LoVo (cell line): Measurements from ENCODE around the gene ZNF324.
"Not testable (repeated sequence)": the region's sequence is repeated elsewhere in the genome, so short reads cannot be mapped to it uniquely, and the experiment has no call there.

Experiments used
- DNase-seq: peaks from one replicate; pipeline ENCODE4 v3.0.0-alpha.2; 2016; ENCODE audit warnings: low spot score

The ZNF324 gene

GRCh38 chr19:58500242-58500641 is 33.4 kb downstream of the ZNF324 start:
- DNase-seq, result no peak

GRCh38 chr19:58507602-58508223 is 40.8 kb downstream of the ZNF324 start:
- DNase-seq, result not testable (repeated sequence)

GRCh38 chr19:58509731-58510083 is 42.8 kb downstream of the ZNF324 start:
- no peak for DNase-seq

- no peak for DNase-seq
These were observed 43.4 kb downstream of the ZNF324 start for GRCh38 chr19:58510084-58510862.

GRCh38 chr19:58511353-58512208 is 44.7 kb downstream of the ZNF324 start, which contains the start of gene SLC27A5:
Gene SLC27A5 (minus strand): TSS chr19:58511992. CDS start chr19:58511955, 37 bp downstream.
- no peak for DNase-seq

GRCh38 chr19:58513213-58513693 is 46.4 kb downstream of the ZNF324 start:
- DNase-seq, result no peak

- DNase-seq, result peak; percentile 90
These were observed 47.0 kb downstream of the ZNF324 start for GRCh38 chr19:58513694-58514563.

- DNase-seq, result no peak
These were observed 47.7 kb downstream of the ZNF324 start for GRCh38 chr19:58514564-58515022.

- no peak for DNase-seq
These were observed 48.4 kb downstream of the ZNF324 start for GRCh38 chr19:58515259-58515658.

GRCh38 chr19:58516246-58516836 is 49.5 kb downstream of the ZNF324 start:
- DNase-seq, result no peak

GRCh38 chr19:58516964-58517833 is 50.3 kb downstream of the ZNF324 start:
- no peak for DNase-seq

GRCh38 chr19:58518256-58519086 is 51.6 kb downstream of the ZNF324 start:
- no peak for DNase-seq

- DNase-seq, result peak; percentile 65
These were observed 52.1 kb downstream of the ZNF324 start for GRCh38 chr19:58519087-58519354.

GRCh38 chr19:58519355-58520256 is 52.7 kb downstream of the ZNF324 start, which contains the start of gene ZBTB45:
Gene ZBTB45 (minus strand): TSS chr19:58519810. CDS start chr19:58517673, 2,137 bp downstream.
- DNase-seq, result peak; percentile 95

GRCh38 chr19:58520257-58520599 is 53.3 kb downstream of the ZNF324 start:
- no peak for DNase-seq

- no peak for DNase-seq
These were observed 54.8 kb downstream of the ZNF324 start for GRCh38 chr19:58521651-58522050.

GRCh38 chr19:58522709-58523108 is 55.8 kb downstream of the ZNF324 start:
- no peak for DNase-seq
